HG03439 (cell line): ENCODE results near the gene C20orf204.

Experiments used
- ATAC-seq: cut with Tn5 transposase; IDR thresholded peaks from one replicate; pipeline ENCODE4 v1.9.1; 2021; ENCODE audit warnings: mild to moderate bottlenecking, moderate library complexity; ENCODE audit not compliant: unreplicated experiment

Gene C20orf204

GRCh38 chr20:64055396-64055892 is 19.5 kb downstream of the C20orf204 start:
- ATAC-seq, result no peak

GRCh38 chr20:64055893-64056638 is 20.1 kb downstream of the C20orf204 start:
- ATAC-seq, result no peak

- ATAC-seq, result no peak
Observed at GRCh38 chr20:64056639-64056888, 20.6 kb downstream of the C20orf204 start.

GRCh38 chr20:64056889-64057627 is 21.1 kb downstream of the C20orf204 start:
- ATAC-seq, result no peak

- ATAC-seq, result no peak
Observed at GRCh38 chr20:64057628-64058498, 21.9 kb downstream of the C20orf204 start.

- no peak for ATAC-seq
Observed at GRCh38 chr20:64058536-64058935, 22.6 kb downstream of the C20orf204 start.

- ATAC-seq, result no peak
Observed at GRCh38 chr20:64062276-64062595, 26.3 kb downstream of the C20orf204 start.

GRCh38 chr20:64062596-64063388 is 26.8 kb downstream of the C20orf204 start, which contains the start of gene TCEA2:
Gene TCEA2 (plus strand): TSS chr20:64063198. CDS start chr20:64063313, 115 bp downstream.
- ATAC-seq, result peak; percentile 65

GRCh38 chr20:64063389-64064144 is 27.6 kb downstream of the C20orf204 start:
- ATAC-seq, result no peak

- ATAC-seq, result no peak
Observed at GRCh38 chr20:64064145-64064698, 28.2 kb downstream of the C20orf204 start.

- ATAC-seq, result no peak
Observed at GRCh38 chr20:64065062-64065973, 29.3 kb downstream of the C20orf204 start.

GRCh38 chr20:64065974-64066343 is 30.0 kb downstream of the C20orf204 start:
- peak; percentile 36 for ATAC-seq

GRCh38 chr20:64067005-64067632 is 31.1 kb downstream of the C20orf204 start:
- no peak for ATAC-seq

GRCh38 chr20:64067733-64068307 is 31.8 kb downstream of the C20orf204 start:
- ATAC-seq, result no peak

GRCh38 chr20:64068386-64069208 is 32.6 kb downstream of the C20orf204 start:
- no peak for ATAC-seq

GRCh38 chr20:64069209-64069613 is 33.2 kb downstream of the C20orf204 start:
- ATAC-seq, result no peak
